AG04449 (cell line): ENCODE data around the gene RNF2.

Experiments
- CTCF ChIA-PET: fragments of 350-600 bp; formaldehyde crosslinking; extraction: SDS; loops from one replicate; lab custom pipeline; 2021; ENCODE audit warnings: antibody characterized with exemption; lab: Yijun Ruan, JAX
- POLR2A ChIA-PET: fragments of 400-600, 350-600 bp; formaldehyde crosslinking; extraction: SDS; loops from one replicate; lab custom pipeline; 2020; ENCODE audit warnings: antibody characterized with exemption, inconsistent platforms; lab: Yijun Ruan, JAX
- DNase-seq: peaks from one replicate; pipeline ENCODE4 v3.0.0-alpha.2; 2010; ENCODE audit warnings: low read depth, low spot score
- H3K4me3 ChIP-seq: 2 replicates; pipeline ENCODE4 v1.5.1; 2011; ENCODE audit warnings: low read depth, mild to moderate bottlenecking, control low read depth, low read length
- CTCF ChIP-seq: IDR thresholded peaks from one replicate; pipeline ENCODE4 v1.5.1; 2011; ENCODE audit warnings: mild to moderate bottlenecking, moderate library complexity, low read length, control low read depth, inconsistent platforms; ENCODE audit not compliant: insufficient read depth; ENCODE audit errors: missing control alignments

Gene RNF2

GRCh38 chr1:185075476-185075875 lies 30.1 kb downstream of the RNF2 start:
- POLR2A ChIA-PET = no interaction called here
- CTCF ChIA-PET = no interaction called here
- H3K4me3 ChIP-seq = no peak overlapping the region

GRCh38 chr1:185077374-185077773 lies 32.0 kb downstream of the RNF2 start:
- POLR2A ChIA-PET = no interaction called here
- TF ChIP-seq CTCF = no peak
- DNase-seq = no peak
- no peak overlapping the region for H3K4me3 ChIP-seq
- CTCF ChIA-PET = interaction anchor here (0.6 to 1.0 kb wide), 2 partner anchors 271 to 859 kb away, joined by 3 to 5 read pairs; no protein-coding TSS in a partner anchor

More at GRCh38 chr1:185075476-185075875, 30.1 kb downstream of the RNF2 start:
- DNase-seq = no peak
- no peak for TF ChIP-seq CTCF

GRCh38 chr1:185080422-185080821 lies 35.1 kb downstream of the RNF2 start:
- ChIA-PET CTCF (no interaction called here), POLR2A (no interaction called here)
- no peak for TF ChIP-seq CTCF
- DNase-seq = no peak
- no peak overlapping the region for H3K4me3 ChIP-seq

GRCh38 chr1:185083818-185084217 lies 38.5 kb downstream of the RNF2 start:
- H3K4me3 ChIP-seq = no peak overlapping the region

GRCh38 chr1:185087101-185087500 lies 41.7 kb downstream of the RNF2 start:
- no peak for DNase-seq
- POLR2A ChIA-PET = no interaction called here
- no peak overlapping the region for H3K4me3 ChIP-seq
- CTCF ChIA-PET = no interaction called here
- TF ChIP-seq CTCF = no peak

More at GRCh38 chr1:185083818-185084217, 38.5 kb downstream of the RNF2 start:
- ChIA-PET POLR2A (no interaction called here), CTCF (no interaction called here)
- no peak for TF ChIP-seq CTCF
- DNase-seq = no peak

GRCh38 chr1:185087746-185088145 lies 42.4 kb downstream of the RNF2 start:
- DNase-seq = no peak
- no peak for TF ChIP-seq CTCF
- ChIA-PET POLR2A (no interaction called here), CTCF (no interaction called here)
- no peak overlapping the region for H3K4me3 ChIP-seq
